Stimulated activated CD8-positive, alpha-beta memory T cell treated with anti-CD3 and anti-CD28 coated beads, Interleukin-12 subunit alpha, Interleukin-12 subunit beta, amount 100 ng/mL, for 24 hours (primary cell): ENCODE measurements around the gene DCHS1.

Source experiments
- DNase-seq: peaks from one replicate; pipeline ENCODE4 v3.0.0-alpha.2; 2020; ENCODE audit errors: extremely low read depth

DCHS1 gene

DNA sequence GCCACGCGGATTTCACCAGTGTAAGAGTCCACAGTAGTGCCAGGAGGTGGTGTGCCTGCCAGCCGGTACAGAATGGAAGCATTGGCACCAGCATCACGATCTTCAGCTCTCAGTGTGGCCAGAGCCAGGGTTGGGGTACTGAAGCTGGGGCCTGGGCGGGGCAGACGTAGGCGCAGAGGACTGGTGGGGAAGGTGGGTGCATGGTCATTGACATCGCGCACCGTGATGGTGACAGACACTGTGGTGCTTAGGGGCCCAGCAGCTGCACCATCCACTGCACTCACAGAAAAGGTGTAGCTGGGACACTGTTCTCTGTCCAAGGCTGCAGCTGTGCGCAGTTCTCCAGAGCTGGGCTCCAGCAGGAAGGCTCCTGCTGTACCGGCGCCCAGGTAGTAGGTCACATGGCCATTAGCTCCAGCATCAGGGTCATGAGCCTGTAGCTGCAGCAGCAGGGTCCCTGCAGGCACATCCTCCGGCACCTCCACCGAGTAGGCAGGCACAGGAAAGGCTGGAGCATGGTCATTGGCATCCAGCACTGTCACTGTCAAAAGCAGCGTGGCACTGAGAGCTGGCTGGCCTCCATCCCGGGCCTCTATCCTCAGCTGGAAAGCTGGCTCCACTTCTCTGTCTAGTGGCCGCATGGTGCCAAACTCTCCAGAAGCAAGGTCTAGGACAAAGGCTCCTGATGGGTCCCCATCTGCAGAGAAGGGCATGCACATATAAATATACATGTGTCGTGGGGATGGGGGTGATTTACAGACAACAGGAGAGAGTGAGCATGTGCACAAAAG lies 28.4 kb downstream of the DCHS1 start:
- no peak for DNase-seq

DNA sequence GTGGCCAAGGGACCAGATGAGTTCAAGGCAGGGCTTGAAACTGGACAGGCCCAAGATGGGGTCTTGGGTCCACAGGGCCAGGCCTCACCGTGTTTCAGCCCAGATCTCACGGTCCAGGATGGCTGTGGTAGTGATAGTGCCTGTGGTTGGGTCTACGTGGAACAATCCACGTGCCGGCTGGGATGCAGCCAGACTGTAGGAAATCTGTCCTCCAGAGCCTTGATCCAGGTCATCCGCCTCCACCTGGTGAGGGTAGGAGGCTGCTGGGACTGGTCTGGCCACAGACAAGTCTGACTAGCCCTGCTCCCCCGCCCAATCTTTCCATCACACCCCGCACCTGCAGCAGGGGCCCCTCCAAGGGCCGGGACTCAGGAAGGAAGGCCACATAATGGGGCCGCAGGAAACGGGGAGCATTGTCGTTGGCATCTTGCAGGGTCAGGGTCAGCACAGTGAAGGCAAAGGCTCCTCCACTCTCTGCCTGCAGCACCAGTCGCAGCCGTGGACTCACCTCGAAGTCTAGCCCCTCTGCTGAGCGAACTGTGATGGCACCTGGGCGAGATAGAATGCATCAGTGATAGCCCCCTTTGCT lies 29.7 kb downstream of the DCHS1 start:
- no peak for DNase-seq

- DNase-seq, result no peak
Observed at GRCh38 chr11:6625156-6625831, 30.3 kb downstream of the DCHS1 start.

DNA sequence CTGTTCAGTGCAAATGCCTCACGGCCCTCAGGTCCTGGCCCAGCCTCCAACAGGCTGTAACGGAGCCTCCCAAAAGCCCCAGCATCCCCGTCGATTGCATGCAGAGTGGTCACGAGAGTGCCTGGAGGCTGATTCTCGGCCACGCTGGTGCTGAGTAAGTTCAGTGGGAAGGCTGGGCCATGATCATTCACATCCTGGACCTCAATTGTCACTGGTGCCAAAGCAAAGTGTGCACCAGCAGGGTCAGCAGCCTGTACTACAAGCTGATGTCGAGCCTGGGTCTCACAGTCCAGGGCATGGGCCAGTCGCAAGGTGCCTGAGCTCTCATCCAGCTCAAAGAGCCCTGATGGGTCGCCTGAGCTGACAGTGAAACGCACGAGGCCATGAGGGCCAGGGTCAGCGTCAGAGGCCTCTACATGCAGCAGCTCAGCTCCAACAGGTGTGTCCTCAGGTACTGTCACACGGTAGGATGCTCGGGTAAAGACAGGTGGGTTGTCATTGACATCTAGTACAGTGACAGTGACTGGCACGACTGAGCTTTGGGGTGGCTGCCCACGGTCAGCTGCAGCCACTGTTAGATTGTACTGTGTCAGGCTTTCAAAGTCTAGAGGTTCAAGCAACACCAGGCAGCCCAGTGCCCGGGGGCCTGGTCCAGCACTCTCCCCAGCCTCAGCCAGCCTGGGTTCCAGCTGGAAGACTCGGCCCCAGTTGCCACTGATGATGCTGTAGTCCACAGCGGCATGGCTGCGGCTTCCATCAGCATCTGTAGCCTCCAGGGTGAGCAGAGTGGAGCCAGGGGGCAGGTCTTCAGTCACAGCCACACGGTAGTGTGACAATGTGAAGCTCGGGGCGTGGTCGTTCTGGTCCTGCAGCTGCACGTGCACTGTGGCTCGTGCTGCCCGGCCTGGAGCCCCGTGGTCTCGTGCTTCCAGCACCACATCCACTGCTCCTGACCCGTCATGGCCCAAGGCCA lies 31.9 kb downstream of the DCHS1 start:
- DNase-seq, result no peak

GRCh38 chr11:6622261-6623171 lies 33.1 kb downstream of the DCHS1 start:
- DNase-seq, result no peak

- no peak for DNase-seq
Observed at GRCh38 chr11:6621711-6622211, 33.8 kb downstream of the DCHS1 start.

DNA sequence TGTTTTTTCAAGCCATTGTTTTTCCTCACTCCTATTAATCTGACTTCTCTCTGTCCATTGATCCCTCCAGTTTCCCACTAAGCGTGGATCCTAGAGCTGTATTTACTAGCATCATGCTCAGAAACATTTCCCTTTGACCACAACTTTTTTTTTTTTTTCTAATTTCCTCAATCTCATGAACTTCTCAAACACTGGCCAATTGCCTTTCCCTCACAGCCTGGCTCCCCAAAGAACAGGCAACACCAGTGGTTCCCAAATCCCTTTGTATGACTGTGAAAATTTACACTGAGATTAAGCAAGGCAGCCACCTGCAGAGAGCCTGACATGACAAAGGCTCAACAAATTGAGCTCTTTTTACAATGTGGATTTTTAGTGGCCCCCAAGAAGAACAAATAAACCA lies 35.0 kb downstream of the DCHS1 start:
- DNase-seq, result no peak

DNA sequence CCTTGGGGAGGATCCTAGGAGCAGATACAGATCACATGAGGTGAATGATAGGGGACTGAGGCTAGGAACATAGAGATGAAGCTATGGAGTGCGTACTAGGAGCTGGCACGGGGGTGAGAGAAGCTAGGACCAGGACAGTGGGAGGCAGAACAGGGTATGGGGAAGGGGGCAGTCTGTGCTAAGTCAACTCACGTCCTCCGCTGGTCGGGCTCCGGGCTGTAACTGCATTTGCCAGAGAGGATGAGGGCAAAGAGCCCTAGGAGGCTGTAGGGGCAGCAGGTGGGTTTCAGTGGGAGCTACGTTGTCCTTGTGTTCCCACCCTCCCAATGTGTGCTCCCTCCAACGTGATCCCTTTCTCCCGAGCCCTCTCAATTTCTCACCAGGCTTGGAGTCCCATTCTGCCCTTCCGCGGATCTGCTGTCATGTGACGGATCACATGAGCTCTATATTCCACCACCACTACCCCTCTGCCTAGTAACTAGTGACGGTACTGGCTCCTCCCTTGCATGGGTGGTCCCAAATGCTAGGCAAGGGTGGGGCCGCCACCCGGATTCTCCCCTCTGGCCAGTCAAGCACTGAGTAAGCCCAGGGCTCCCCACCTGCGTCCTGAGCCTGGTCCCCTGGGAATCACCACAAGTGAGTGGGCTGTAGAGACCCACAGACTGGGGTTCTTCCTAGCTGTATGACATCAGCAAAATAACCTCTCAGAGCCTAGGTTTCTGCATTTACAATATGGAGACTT lies 36.4 kb downstream of the DCHS1 start, which contains the start of gene TPP1:
Gene TPP1 (minus strand): TSS at position 419 of the 742 bp plus-strand sequence. CDS start 22 bp downstream, at position 397.
- DNase-seq, result peak; percentile 68

GRCh38 chr11:6618117-6619003 lies 37.2 kb downstream of the DCHS1 start:
- DNase-seq, result no peak

- no peak for DNase-seq
Observed at GRCh38 chr11:6617315-6617781, 38.3 kb downstream of the DCHS1 start.

GRCh38 chr11:6616596-6617250 lies 38.9 kb downstream of the DCHS1 start:
- DNase-seq, result no peak

- no peak for DNase-seq
Observed at GRCh38 chr11:6615882-6616585, 39.6 kb downstream of the DCHS1 start.

DNA sequence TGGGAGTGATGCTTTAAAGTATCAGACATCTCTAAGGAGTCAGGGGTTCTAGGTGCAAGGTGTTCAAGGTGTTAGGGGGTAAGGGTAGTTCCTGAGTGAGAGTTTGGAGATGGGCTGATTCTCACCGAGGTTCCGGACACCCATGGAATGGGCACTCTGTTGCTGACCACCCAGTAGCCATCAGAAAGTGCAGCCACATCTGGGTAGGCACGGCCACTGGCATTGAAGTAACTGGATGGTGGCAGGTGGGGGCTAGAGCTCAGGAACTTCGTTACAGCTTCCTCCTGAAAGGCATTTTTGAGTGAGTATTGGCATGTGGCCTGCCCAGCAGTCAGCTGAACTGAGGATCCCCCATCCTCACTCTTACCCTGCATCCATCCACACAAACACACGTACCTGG lies 40.6 kb downstream of the DCHS1 start:
- DNase-seq, result no peak

- no peak for DNase-seq
Observed at GRCh38 chr11:6614446-6614845, 41.2 kb downstream of the DCHS1 start.

DNA sequence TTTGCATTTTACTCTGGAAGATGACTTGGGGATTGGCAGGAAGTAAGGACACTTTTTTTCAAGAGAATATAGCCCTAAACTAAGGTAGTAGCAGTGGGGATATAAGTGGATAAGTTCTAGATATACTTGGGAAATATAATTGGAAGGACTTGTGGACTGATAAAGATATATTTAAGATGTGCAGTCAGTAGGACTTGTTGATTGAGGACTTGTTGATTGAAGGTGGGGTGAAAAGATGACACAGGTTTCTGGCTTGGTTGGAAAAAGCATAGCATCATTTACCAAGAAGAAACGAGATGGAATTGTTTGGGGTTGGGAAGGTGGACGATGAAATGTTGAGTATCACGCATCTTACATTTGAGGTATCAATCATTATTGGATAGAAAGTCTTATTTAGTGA lies 42.1 kb downstream of the DCHS1 start:
- DNase-seq, result no peak

GRCh38 chr11:6612213-6613041 lies 43.2 kb downstream of the DCHS1 start, which contains the start of gene TAF10:
Gene TAF10 (minus strand): TSS chr11:6612216. CDS start chr11:6612189, 27 bp downstream.
- peak; percentile 88 for DNase-seq

DNA sequence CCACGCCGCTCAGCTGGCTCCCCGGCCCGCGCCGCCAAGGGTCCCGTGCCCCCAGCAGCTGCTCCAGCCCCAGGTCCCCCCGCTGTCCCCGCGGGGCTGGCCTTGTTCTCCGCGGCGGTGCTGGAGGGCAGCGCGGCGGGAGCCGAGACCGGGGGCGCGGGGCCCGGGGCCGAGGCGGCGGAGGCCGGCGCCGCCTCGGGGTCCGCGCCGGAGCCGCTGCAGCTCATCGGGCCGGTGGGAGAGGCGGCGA lies 43.7 kb downstream of the DCHS1 start:
- DNase-seq, result no peak
